ENCODE measurements around the gene PTPN7.

- TF ChIP-seq CTCF (IDR thresholded peaks at IDR 0.05; ENCODE audit: low read depth, low read length), result no peak
- no peak for TF ChIP-seq POLR2A (IDR thresholded peaks at IDR 0.05; ENCODE audit: extremely low read depth, insufficient read length)
These were observed 19.7 kb upstream of the PTPN7 start for GRCh38 chr1:202179828-202180750.
